ACC112 (cell line): Measurements from ENCODE around the gene CTXND1.

Experiments used
- H2AFZ ChIP-seq: fragments of 200-600 bp; sonication (generic); one replicate; pipeline ENCODE4 v1.6.0; 2017; ENCODE audit warnings: antibody characterized with exemption, low read length; ENCODE audit not compliant: unreplicated experiment
- H3K27ac ChIP-seq: fragments of 200-600 bp; sonication (generic); 2 replicates; pipeline ENCODE4 v1.5.1; 2014; ENCODE audit warnings: low read depth, mild to moderate bottlenecking, antibody characterized with exemption, low read length, moderate library complexity
- H3K27me3 ChIP-seq: fragments of 200-600 bp; sonication (generic); 2 replicates; pipeline ENCODE4 v1.6.1; 2014; ENCODE audit warnings: mild to moderate bottlenecking, antibody characterized with exemption, low read length, moderate library complexity, mixed read lengths; ENCODE audit not compliant: insufficient read depth
- H3K36me3 ChIP-seq: fragments of 200-600 bp; sonication (generic); 2 replicates; pipeline ENCODE4 v1.6.1; 2016; ENCODE audit warnings: mild to moderate bottlenecking, antibody characterized with exemption, low read length, moderate library complexity, mixed read lengths; ENCODE audit not compliant: insufficient read depth
- H3K4me1 ChIP-seq: fragments of 200-600 bp; sonication (generic); one replicate; pipeline ENCODE4 v1.6.1; 2016; ENCODE audit warnings: low read length, mixed read lengths; ENCODE audit not compliant: insufficient read depth, unreplicated experiment, control insufficient read depth
- H3K4me3 ChIP-seq: fragments of 200-600 bp; sonication (generic); 2 replicates; pipeline ENCODE4 v1.5.1; 2014; ENCODE audit warnings: mild to moderate bottlenecking, low read depth, low read length
- H3K79me2 ChIP-seq: fragments of 200-600 bp; sonication (generic); one replicate; pipeline ENCODE4 v1.6.0; 2016; ENCODE audit warnings: low read length; ENCODE audit not compliant: control insufficient read depth, unreplicated experiment, insufficient read depth

The CTXND1 gene

GRCh38 chr15:80152896-80153876 lies 98.8 kb downstream of the CTXND1 start, which contains the start of gene FAH:
Gene FAH (plus strand): TSS chr15:80152999. CDS start chr15:80153055, 56 bp downstream.
- no peaks in the 10 kb centered on the region for H3K27me3 ChIP-seq
- no peaks in the 10 kb centered on the region for H3K79me2 ChIP-seq
- H3K27ac ChIP-seq: peak within 1 kb of the TSS; percentile 5; the same call in 1 of the 2 replicates
- peak within 1 kb of the TSS; percentile 94 for H3K4me3 ChIP-seq
- no peaks in the 10 kb centered on the region for H3K36me3 ChIP-seq
- H3K4me1 ChIP-seq: peaks cover 13% of the 10 kb centered on the region
- H2AFZ ChIP-seq: peak within 1 kb of the TSS; percentile 95

- no peak overlapping the region for H3K27ac ChIP-seq
Measured at GRCh38 chr15:80152180-80152895, 99.7 kb downstream of the CTXND1 start.

GRCh38 chr15:80151576-80151975 lies 100.4 kb downstream of the CTXND1 start:
- Histone ChIP-seq H3K36me3 (no peaks in the 10 kb centered on the region), H3K4me1 (peaks cover 13% of the 10 kb centered on the region), H2AFZ (no peak overlapping the region), H3K27ac (no peak overlapping the region), H3K4me3 (no peak overlapping the region), H3K79me2 (no peaks in the 10 kb centered on the region), H3K27me3 (no peaks in the 10 kb centered on the region)

More at GRCh38 chr15:80152180-80152895, 99.7 kb downstream of the CTXND1 start:
- Histone ChIP-seq H3K79me2 (no peaks in the 10 kb centered on the region), H3K4me1 (peaks cover 13% of the 10 kb centered on the region), H2AFZ (peak overlapping the region; percentile 95), H3K4me3 (peak overlapping the region; percentile 94), H3K27me3 (no peaks in the 10 kb centered on the region), H3K36me3 (no peaks in the 10 kb centered on the region)

GRCh38 chr15:80151148-80151547 lies 100.9 kb downstream of the CTXND1 start:
- Histone ChIP-seq H3K36me3 (no peaks in the 10 kb centered on the region), H3K79me2 (no peaks in the 10 kb centered on the region), H3K4me3 (no peak overlapping the region), H3K27me3 (no peaks in the 10 kb centered on the region), H3K4me1 (peaks cover 13% of the 10 kb centered on the region), H3K27ac (no peak overlapping the region), H2AFZ (no peak overlapping the region)
